ENCODE measurements around the gene HTR2A.
"Not testable (repeated sequence)": the region's sequence is repeated elsewhere in the genome, so short reads cannot be mapped to it uniquely, and the experiment has no call there.

The HTR2A gene

GRCh38 chr13:46866150-46866549, 30.7 kb downstream of the HTR2A start:
- no peak for DNase-seq

GRCh38 chr13:46864941-46865340, 31.9 kb downstream of the HTR2A start:
- DNase-seq: no peak

- no peak for DNase-seq
These were observed 34.9 kb downstream of the HTR2A start for GRCh38 chr13:46861959-46862358.

- no peak for DNase-seq
These were observed 36.1 kb downstream of the HTR2A start for GRCh38 chr13:46860722-46861121.

- no peak for DNase-seq
These were observed 38.1 kb downstream of the HTR2A start for GRCh38 chr13:46858776-46859175.

GRCh38 chr13:46858163-46858562, 38.7 kb downstream of the HTR2A start:
- DNase-seq: no peak

- DNase-seq: no peak
These were observed 41.2 kb downstream of the HTR2A start for GRCh38 chr13:46855664-46856063.

- DNase-seq: no peak
These were observed 41.7 kb downstream of the HTR2A start for GRCh38 chr13:46855166-46855565.

- DNase-seq: no peak
These were observed 44.7 kb downstream of the HTR2A start for GRCh38 chr13:46852168-46852567.

GRCh38 chr13:46850214-46850613, 46.6 kb downstream of the HTR2A start:
- no peak for DNase-seq

GRCh38 chr13:46846726-46847125, 50.1 kb downstream of the HTR2A start:
- no peak for DNase-seq

- DNase-seq: no peak
These were observed 51.7 kb downstream of the HTR2A start for GRCh38 chr13:46845146-46845545.

GRCh38 chr13:46844431-46844830, 52.4 kb downstream of the HTR2A start:
- DNase-seq: no peak

GRCh38 chr13:46839399-46839798, 57.5 kb downstream of the HTR2A start:
- no peak for DNase-seq

- no peak for DNase-seq
These were observed 62.2 kb downstream of the HTR2A start for GRCh38 chr13:46834657-46835056.

GRCh38 chr13:46831588-46832194, 65.2 kb downstream of the HTR2A start:
- DNase-seq: peak; percentile 7

GRCh38 chr13:46830405-46831005, 66.3 kb downstream of the HTR2A start:
- DNase-seq: no peak

GRCh38 chr13:46822551-46822950, 74.3 kb downstream of the HTR2A start:
- DNase-seq: no peak

- no peak for DNase-seq
These were observed 78.9 kb downstream of the HTR2A start for GRCh38 chr13:46817838-46818476.

- no peak for DNase-seq
These were observed 79.8 kb downstream of the HTR2A start for GRCh38 chr13:46817095-46817494.

GRCh38 chr13:46816371-46816770, 80.5 kb downstream of the HTR2A start:
- DNase-seq: no peak

GRCh38 chr13:46812301-46812797, 84.5 kb downstream of the HTR2A start:
- DNase-seq: no peak

- no peak for DNase-seq
These were observed 86.4 kb downstream of the HTR2A start for GRCh38 chr13:46810440-46810839.

GRCh38 chr13:46804921-46805320, 91.9 kb downstream of the HTR2A start:
- not testable (repeated sequence) for DNase-seq

All from NCI-H1092 (cell line).